Measurements from ENCODE around the gene GGACT. TPM values are rescaled to one million over a fixed set of nuclear protein-coding genes. Genes with fewer than 3 reads are reported as not detected.

Gene GGACT
- total RNA-seq, 1 donor from 2014 or later, result 1.3 TPM

DNA sequence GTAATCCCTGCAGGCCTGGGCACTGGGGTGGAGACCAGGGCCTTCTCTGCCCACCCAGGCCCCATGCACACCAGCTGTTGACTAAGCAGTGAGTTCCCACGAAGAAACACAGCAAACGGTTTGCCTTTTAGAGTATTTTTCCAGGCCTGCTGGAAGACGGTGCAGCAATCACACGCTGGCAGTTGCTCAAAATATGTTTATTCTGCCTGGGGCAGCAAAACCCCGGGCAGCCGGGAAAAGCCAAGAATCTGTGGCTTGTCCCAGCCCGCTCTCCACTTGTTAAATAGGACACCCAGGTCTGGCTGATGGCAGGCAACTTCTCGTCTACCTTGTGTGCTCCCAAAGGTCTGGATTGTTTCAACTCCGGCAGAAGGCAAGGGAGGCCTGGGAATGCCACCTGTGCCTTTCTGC lies 40.8 kb downstream of the GGACT start:
- Histone ChIP-seq H3K79me2 (ENCODE audit: low read depth) (no peaks in the 10 kb centered on the region), H3K27me3 (no peaks in the 10 kb centered on the region), H3K9me3 (ENCODE audit: low read depth) (no peaks in the 10 kb centered on the region), H3F3A (ENCODE audit: low read depth) (no peaks in the 10 kb centered on the region), H3K27ac (no peak overlapping the region), H3K36me3 (no peaks in the 10 kb centered on the region), H3K4me2 (no peak overlapping the region), H3K4me1 (peaks cover 10% of the 10 kb centered on the region), H4K20me1 (ENCODE audit: low read depth) (no peaks in the 10 kb centered on the region), H3K4me3 (no peak overlapping the region), H3K9ac (no peak overlapping the region), H2AFZ (replicated peaks) (no peak overlapping the region)
- DNase-seq (ENCODE audit: low spot score), result no peak
- no peaks in the 10 kb centered on the region for H3K9me3 Mint-ChIP-seq
- peak overlapping the region; percentile 78 for H3K27ac Mint-ChIP-seq
- H3K36me3 Mint-ChIP-seq, result peaks cover 1% of the 10 kb centered on the region
- peaks cover 32% of the 10 kb centered on the region for H3K4me1 Mint-ChIP-seq
- no peak overlapping the region for H3K4me3 Mint-ChIP-seq
- TF ChIP-seq, protein P1, sequence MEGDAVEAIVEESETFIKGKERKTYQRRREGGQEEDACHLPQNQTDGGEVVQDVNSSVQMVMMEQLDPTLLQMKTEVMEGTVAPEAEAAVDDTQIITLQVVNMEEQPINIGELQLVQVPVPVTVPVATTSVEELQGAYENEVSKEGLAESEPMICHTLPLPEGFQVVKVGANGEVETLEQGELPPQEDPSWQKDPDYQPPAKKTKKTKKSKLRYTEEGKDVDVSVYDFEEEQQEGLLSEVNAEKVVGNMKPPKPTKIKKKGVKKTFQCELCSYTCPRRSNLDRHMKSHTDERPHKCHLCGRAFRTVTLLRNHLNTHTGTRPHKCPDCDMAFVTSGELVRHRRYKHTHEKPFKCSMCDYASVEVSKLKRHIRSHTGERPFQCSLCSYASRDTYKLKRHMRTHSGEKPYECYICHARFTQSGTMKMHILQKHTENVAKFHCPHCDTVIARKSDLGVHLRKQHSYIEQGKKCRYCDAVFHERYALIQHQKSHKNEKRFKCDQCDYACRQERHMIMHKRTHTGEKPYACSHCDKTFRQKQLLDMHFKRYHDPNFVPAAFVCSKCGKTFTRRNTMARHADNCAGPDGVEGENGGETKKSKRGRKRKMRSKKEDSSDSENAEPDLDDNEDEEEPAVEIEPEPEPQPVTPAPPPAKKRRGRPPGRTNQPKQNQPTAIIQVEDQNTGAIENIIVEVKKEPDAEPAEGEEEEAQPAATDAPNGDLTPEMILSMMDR (IDR thresholded peaks at IDR 0.05), result no peak
- no peak for TF ChIP-seq EZH2 (IDR thresholded peaks at IDR 0.05)
- no peak for TF ChIP-seq EZH2phosphoT487 (IDR thresholded peaks at IDR 0.05)
- peaks cover 8% of the 10 kb centered on the region for H3K27me3 Mint-ChIP-seq (ENCODE audit: insufficient read depth, low read depth)

DNA sequence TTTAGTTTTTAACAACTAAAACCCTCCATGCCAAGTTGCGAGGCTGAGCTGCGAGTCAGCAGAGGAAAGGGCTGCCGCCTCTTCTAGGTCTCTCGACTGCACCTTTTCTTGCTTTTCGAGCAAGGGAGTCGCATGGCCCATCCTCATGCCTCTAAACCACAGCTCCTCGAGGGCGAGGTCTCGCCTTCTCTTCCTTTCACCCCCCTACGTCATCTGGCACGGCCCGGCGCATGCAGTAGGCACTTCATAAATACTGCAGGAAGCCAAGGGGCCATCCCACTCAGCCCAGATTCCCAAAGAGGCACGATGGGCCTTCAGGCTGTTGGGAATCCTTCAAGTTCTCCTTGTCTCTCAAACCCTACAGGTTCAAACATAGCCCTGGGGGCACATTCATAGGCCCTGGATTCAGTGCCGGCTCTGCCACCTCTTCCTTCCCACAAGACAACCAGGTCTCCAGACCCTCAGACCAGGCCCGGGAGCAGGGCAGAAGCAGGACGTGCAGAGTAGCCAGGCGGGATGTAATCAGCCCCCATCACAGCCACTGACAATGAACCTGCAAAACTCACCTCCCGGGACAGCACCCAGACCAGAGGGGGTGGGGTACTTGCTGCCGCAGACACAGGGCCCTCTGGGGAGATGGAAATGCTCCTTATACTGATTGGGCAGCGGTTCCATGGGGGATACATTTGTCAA lies 41.7 kb downstream of the GGACT start:
- H3K4me3 Mint-ChIP-seq, result no peak overlapping the region
- no peaks in the 10 kb centered on the region for H3K27me3 ChIP-seq
- H3K9me3 ChIP-seq (ENCODE audit: low read depth), result no peaks in the 10 kb centered on the region
- no peak for DNase-seq (ENCODE audit: low spot score)
- H3K27me3 Mint-ChIP-seq (ENCODE audit: insufficient read depth, low read depth), result peaks cover 8% of the 10 kb centered on the region
- no peak for TF ChIP-seq EZH2phosphoT487 (IDR thresholded peaks at IDR 0.05)
- TF ChIP-seq, protein P1 (IDR thresholded peaks at IDR 0.05), result no peak
- no peak for TF ChIP-seq EZH2 (IDR thresholded peaks at IDR 0.05)
- H3K27ac ChIP-seq, result no peak overlapping the region
- H3K4me1 Mint-ChIP-seq, result peaks cover 42% of the 10 kb centered on the region
- no peak overlapping the region for H3K27ac Mint-ChIP-seq
- H3K9me3 Mint-ChIP-seq, result no peaks in the 10 kb centered on the region
- peaks cover 7% of the 10 kb centered on the region for H3F3A ChIP-seq (ENCODE audit: low read depth)
- peaks cover 2% of the 10 kb centered on the region for H3K36me3 Mint-ChIP-seq
- no peaks in the 10 kb centered on the region for H4K20me1 ChIP-seq (ENCODE audit: low read depth)
- H3K79me2 ChIP-seq (ENCODE audit: low read depth), result no peaks in the 10 kb centered on the region
- H3K4me1 ChIP-seq, result peaks cover 18% of the 10 kb centered on the region
- H3K4me2 ChIP-seq, result no peak overlapping the region
- no peak overlapping the region for H3K9ac ChIP-seq
- no peaks in the 10 kb centered on the region for H3K36me3 ChIP-seq
- no peak overlapping the region for H3K4me3 ChIP-seq
- no peak overlapping the region for H2AFZ ChIP-seq (replicated peaks)

DNA sequence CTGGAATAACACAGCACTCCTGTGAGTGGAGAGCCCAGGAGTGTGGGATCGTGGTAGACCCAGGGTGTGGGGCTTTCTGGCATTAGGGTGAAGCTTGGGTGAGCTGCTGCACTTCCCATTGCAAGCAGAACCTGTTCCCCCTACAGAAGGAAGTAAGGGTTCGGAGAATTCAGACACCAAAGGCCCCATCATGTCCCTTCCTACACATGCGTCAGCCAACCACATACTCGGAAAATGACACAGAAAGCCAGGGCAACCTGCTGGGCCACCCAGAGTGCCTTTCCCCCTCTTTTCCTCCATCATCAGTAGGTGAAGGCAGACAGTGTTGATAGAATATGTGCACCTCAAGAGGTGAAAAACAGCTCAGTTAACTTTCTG lies 42.9 kb downstream of the GGACT start:
- peaks cover 47% of the 10 kb centered on the region for H3K4me1 Mint-ChIP-seq
- no peaks in the 10 kb centered on the region for H3K27me3 ChIP-seq
- H3K4me2 ChIP-seq, result no peak overlapping the region
- H2AFZ ChIP-seq (replicated peaks), result no peak overlapping the region
- no peaks in the 10 kb centered on the region for H3K9me3 ChIP-seq (ENCODE audit: low read depth)
- peaks cover 8% of the 10 kb centered on the region for H3K27me3 Mint-ChIP-seq (ENCODE audit: insufficient read depth, low read depth)
- H3K36me3 Mint-ChIP-seq, result peaks cover 2% of the 10 kb centered on the region
- no peaks in the 10 kb centered on the region for H3K36me3 ChIP-seq
- peaks cover 29% of the 10 kb centered on the region for H3K4me1 ChIP-seq
- TF ChIP-seq, protein P1 (IDR thresholded peaks at IDR 0.05), result no peak
- TF ChIP-seq EZH2 (IDR thresholded peaks at IDR 0.05), result no peak
- no peak for TF ChIP-seq EZH2phosphoT487 (IDR thresholded peaks at IDR 0.05)
- no peak overlapping the region for H3K27ac ChIP-seq
- no peaks in the 10 kb centered on the region for H3K79me2 ChIP-seq (ENCODE audit: low read depth)
- no peak overlapping the region for H3K4me3 Mint-ChIP-seq
- no peak for DNase-seq (ENCODE audit: low spot score)
- H3K9me3 Mint-ChIP-seq, result no peaks in the 10 kb centered on the region
- no peak overlapping the region for H3K27ac Mint-ChIP-seq
- no peaks in the 10 kb centered on the region for H4K20me1 ChIP-seq (ENCODE audit: low read depth)
- H3F3A ChIP-seq (ENCODE audit: low read depth), result peaks cover 11% of the 10 kb centered on the region
- no peak overlapping the region for H3K4me3 ChIP-seq
- H3K9ac ChIP-seq, result no peak overlapping the region

All from neural progenitor cell (in vitro differentiated cells).